Neural cell (in vitro differentiated cells): ENCODE measurements around the gene PCDH18.

Experiments used
- EZH2 ChIP-seq: fragments of 200-600, 300-800 bp; shearing (Covaris generic), sonication (generic); IDR thresholded peaks from 2 replicates; pipeline ENCODE4 v1.6.1; 2014; ENCODE audit warnings: antibody characterized with exemption, low read length, borderline replicate concordance, mild to moderate bottlenecking; ENCODE audit not compliant: insufficient read depth, poor library complexity, severe bottlenecking
- POLR2AphosphoS5 ChIP-seq: IDR thresholded peaks from 2 replicates; pipeline ENCODE4 v1.6.1; 2012
- SMC3 ChIP-seq: fragments of 450-650 bp; conservative IDR thresholded peaks from 2 replicates; pipeline ENCODE4 v1.6.1; 2014; ENCODE audit warnings: antibody characterized with exemption, mild to moderate bottlenecking, moderate library complexity; ENCODE audit not compliant: poor library complexity
- TF ChIP-seq, protein P1 (sequence below): fragments of 450-650 bp; IDR thresholded peaks from 2 replicates; pipeline ENCODE4 v1.5.1; 2014; ENCODE audit warnings: antibody characterized with exemption, mild to moderate bottlenecking, moderate library complexity; ENCODE audit not compliant: poor library complexity, severe bottlenecking

DNA sequence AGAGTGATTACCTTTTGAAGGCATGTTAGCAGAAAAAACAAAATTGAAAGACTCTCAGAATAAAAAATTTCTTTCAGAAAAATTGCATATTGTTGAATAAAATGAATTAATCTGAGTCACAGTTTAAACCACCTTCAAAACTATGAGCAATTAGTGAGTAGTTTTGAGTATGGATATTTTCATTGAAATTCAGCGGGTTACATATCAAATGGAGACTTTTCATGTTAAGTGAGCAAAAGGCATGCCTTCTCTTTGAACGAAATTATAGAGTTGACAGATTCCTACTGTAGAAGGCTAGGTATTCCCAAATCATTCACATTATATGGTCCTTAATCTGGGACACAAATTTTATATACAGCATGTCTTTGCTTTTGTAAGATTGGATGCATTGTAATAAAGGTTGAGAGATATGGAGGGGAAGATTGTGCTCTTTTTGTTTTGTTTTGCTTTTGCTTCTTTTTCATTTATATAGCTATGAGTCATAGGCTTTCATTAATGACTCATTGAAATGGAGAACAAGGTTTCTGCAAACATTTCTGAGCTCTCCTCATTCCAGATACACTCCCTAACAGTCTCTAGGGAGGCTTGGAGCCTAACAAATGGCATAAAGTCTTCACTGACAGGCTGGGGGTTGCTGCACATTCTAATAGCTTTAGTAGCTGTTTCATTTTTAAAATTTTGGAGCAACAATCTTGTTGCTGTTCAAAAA, 21.6 kb downstream of the PCDH18 start:
- TF ChIP-seq, protein P1, sequence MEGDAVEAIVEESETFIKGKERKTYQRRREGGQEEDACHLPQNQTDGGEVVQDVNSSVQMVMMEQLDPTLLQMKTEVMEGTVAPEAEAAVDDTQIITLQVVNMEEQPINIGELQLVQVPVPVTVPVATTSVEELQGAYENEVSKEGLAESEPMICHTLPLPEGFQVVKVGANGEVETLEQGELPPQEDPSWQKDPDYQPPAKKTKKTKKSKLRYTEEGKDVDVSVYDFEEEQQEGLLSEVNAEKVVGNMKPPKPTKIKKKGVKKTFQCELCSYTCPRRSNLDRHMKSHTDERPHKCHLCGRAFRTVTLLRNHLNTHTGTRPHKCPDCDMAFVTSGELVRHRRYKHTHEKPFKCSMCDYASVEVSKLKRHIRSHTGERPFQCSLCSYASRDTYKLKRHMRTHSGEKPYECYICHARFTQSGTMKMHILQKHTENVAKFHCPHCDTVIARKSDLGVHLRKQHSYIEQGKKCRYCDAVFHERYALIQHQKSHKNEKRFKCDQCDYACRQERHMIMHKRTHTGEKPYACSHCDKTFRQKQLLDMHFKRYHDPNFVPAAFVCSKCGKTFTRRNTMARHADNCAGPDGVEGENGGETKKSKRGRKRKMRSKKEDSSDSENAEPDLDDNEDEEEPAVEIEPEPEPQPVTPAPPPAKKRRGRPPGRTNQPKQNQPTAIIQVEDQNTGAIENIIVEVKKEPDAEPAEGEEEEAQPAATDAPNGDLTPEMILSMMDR, result no peak
- TF ChIP-seq EZH2 (no peak), POLR2AphosphoS5 (no peak), SMC3 (no peak)
